B cell (primary cell): ENCODE measurements around the gene DNM2.
"Not testable (repeated sequence)": the region's sequence is repeated elsewhere in the genome, so short reads cannot be mapped to it uniquely, and the experiment has no call there.

Source experiments
- EZH2 ChIP-seq: IDR thresholded peaks from 2 replicates; pipeline ENCODE4 v1.6.1; 2012; ENCODE audit warnings: borderline replicate concordance, low read depth, mild to moderate bottlenecking, moderate library complexity, low read length; ENCODE audit not compliant: insufficient read depth, poor library complexity, severe bottlenecking
- TF ChIP-seq, protein P1 (sequence below): fragments of 200-600 bp; IDR thresholded peaks from one replicate; pipeline ENCODE4 v1.8.0; 2022; ENCODE audit warnings: antibody characterized with exemption, mild to moderate bottlenecking

- TF ChIP-seq, protein P1, sequence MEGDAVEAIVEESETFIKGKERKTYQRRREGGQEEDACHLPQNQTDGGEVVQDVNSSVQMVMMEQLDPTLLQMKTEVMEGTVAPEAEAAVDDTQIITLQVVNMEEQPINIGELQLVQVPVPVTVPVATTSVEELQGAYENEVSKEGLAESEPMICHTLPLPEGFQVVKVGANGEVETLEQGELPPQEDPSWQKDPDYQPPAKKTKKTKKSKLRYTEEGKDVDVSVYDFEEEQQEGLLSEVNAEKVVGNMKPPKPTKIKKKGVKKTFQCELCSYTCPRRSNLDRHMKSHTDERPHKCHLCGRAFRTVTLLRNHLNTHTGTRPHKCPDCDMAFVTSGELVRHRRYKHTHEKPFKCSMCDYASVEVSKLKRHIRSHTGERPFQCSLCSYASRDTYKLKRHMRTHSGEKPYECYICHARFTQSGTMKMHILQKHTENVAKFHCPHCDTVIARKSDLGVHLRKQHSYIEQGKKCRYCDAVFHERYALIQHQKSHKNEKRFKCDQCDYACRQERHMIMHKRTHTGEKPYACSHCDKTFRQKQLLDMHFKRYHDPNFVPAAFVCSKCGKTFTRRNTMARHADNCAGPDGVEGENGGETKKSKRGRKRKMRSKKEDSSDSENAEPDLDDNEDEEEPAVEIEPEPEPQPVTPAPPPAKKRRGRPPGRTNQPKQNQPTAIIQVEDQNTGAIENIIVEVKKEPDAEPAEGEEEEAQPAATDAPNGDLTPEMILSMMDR, result not testable (repeated sequence)
- not testable (repeated sequence) for TF ChIP-seq EZH2
Observed at GRCh38 chr19:10746437-10746836, 28.6 kb downstream of the DNM2 start.
